Neuron (in vitro differentiated cells): ENCODE data around the gene ACP7.
"Not testable (repeated sequence)": the region's sequence is repeated elsewhere in the genome, so short reads cannot be mapped to it uniquely, and the experiment has no call there.

Experiments used
- H2AFZ ChIP-seq: one replicate; pipeline ENCODE4 v1.6.1; 2013; ENCODE audit warnings: low read depth, mild to moderate bottlenecking, inconsistent platforms, low read length, moderate library complexity
- H3K27me3 ChIP-seq: one replicate; pipeline ENCODE4 v1.6.1; 2013; ENCODE audit warnings: low read length; ENCODE audit not compliant: insufficient read depth
- H3K36me3 ChIP-seq: one replicate; pipeline ENCODE4 v1.6.1; 2013; ENCODE audit warnings: low read length; ENCODE audit not compliant: insufficient read depth
- H3K4me1 ChIP-seq: one replicate; pipeline ENCODE4 v1.6.1; 2013; ENCODE audit warnings: low read length; ENCODE audit not compliant: insufficient read depth
- H3K4me3 ChIP-seq: 2 replicates; pipeline ENCODE4 v1.5.1; 2013; ENCODE audit warnings: mild to moderate bottlenecking, low read length, moderate library complexity
- H3K9me3 ChIP-seq: one replicate; pipeline ENCODE4 v1.6.1; 2013; ENCODE audit warnings: low read length

Gene ACP7

GRCh38 chr19:39083599-39083982, 577 bp upstream of the ACP7 start:
- Histone ChIP-seq H3K27me3 (peaks cover 46% of the 10 kb centered on the region), H2AFZ (no peak overlapping the region), H3K4me3 (no peak overlapping the region), H3K9me3 (no peaks in the 10 kb centered on the region), H3K36me3 (no peaks in the 10 kb centered on the region), H3K4me1 (no peaks in the 10 kb centered on the region)

- Histone ChIP-seq H3K27me3 (peaks cover 46% of the 10 kb centered on the region), H3K4me3 (no peak overlapping the region)
Observed at GRCh38 chr19:39084732-39085080, 538 bp downstream of the ACP7 start.

GRCh38 chr19:39085392-39085791, 1.2 kb downstream of the ACP7 start:
- peaks cover 46% of the 10 kb centered on the region for H3K27me3 ChIP-seq
- H3K4me1 ChIP-seq = no peaks in the 10 kb centered on the region
- H3K9me3 ChIP-seq = no peaks in the 10 kb centered on the region
- no peak overlapping the region for H2AFZ ChIP-seq
- H3K4me3 ChIP-seq = no peak overlapping the region
- H3K36me3 ChIP-seq = no peaks in the 10 kb centered on the region

More at GRCh38 chr19:39084732-39085080, 538 bp downstream of the ACP7 start:
- Histone ChIP-seq H3K4me1 (no peaks in the 10 kb centered on the region), H2AFZ (no peak overlapping the region), H3K9me3 (no peaks in the 10 kb centered on the region), H3K36me3 (no peaks in the 10 kb centered on the region)

GRCh38 chr19:39086386-39086785, 2.2 kb downstream of the ACP7 start:
- H3K4me1 ChIP-seq = no peaks in the 10 kb centered on the region
- H2AFZ ChIP-seq = no peak overlapping the region
- H3K4me3 ChIP-seq = no peak overlapping the region
- peaks cover 45% of the 10 kb centered on the region for H3K27me3 ChIP-seq
- H3K9me3 ChIP-seq = no peaks in the 10 kb centered on the region
- H3K36me3 ChIP-seq = no peaks in the 10 kb centered on the region

GRCh38 chr19:39087907-39088686, 3.9 kb downstream of the ACP7 start:
- H3K4me3 ChIP-seq = no peak overlapping the region
- peaks cover 34% of the 10 kb centered on the region for H3K27me3 ChIP-seq
- no peak overlapping the region for H2AFZ ChIP-seq
- H3K4me1 ChIP-seq = no peaks in the 10 kb centered on the region
- no peaks in the 10 kb centered on the region for H3K36me3 ChIP-seq
- H3K9me3 ChIP-seq = no peaks in the 10 kb centered on the region

GRCh38 chr19:39090016-39090415, 5.8 kb downstream of the ACP7 start:
- not testable (repeated sequence) for H3K9me3 ChIP-seq, H3K4me3 ChIP-seq, H3K4me1 ChIP-seq, H2AFZ ChIP-seq, H3K36me3 ChIP-seq
- peaks cover 16% of the 10 kb centered on the region for H3K27me3 ChIP-seq

GRCh38 chr19:39090881-39091280, 6.7 kb downstream of the ACP7 start:
- no peaks in the 10 kb centered on the region for H3K36me3 ChIP-seq
- no peaks in the 10 kb centered on the region for H3K9me3 ChIP-seq
- no peaks in the 10 kb centered on the region for H3K4me1 ChIP-seq
- H2AFZ ChIP-seq = no peak overlapping the region
- peaks cover 8% of the 10 kb centered on the region for H3K27me3 ChIP-seq
- H3K4me3 ChIP-seq = no peak overlapping the region

- H2AFZ ChIP-seq, H3K4me1 ChIP-seq, H3K36me3 ChIP-seq, H3K27me3 ChIP-seq, H3K9me3 ChIP-seq, H3K4me3 ChIP-seq: not testable (repeated sequence)
Observed at GRCh38 chr19:39095799-39096540, 11.8 kb downstream of the ACP7 start.

- no peaks in the 10 kb centered on the region for H3K27me3 ChIP-seq
- H3K4me1 ChIP-seq = no peaks in the 10 kb centered on the region
- no peaks in the 10 kb centered on the region for H3K36me3 ChIP-seq
- H2AFZ ChIP-seq = no peak overlapping the region
- H3K4me3 ChIP-seq = no peak overlapping the region
- H3K9me3 ChIP-seq = no peaks in the 10 kb centered on the region
Observed at GRCh38 chr19:39097299-39097698, 13.1 kb downstream of the ACP7 start.

- no peak overlapping the region for H2AFZ ChIP-seq
- no peaks in the 10 kb centered on the region for H3K9me3 ChIP-seq
- H3K4me3 ChIP-seq = no peak overlapping the region
- no peaks in the 10 kb centered on the region for H3K27me3 ChIP-seq
- no peaks in the 10 kb centered on the region for H3K4me1 ChIP-seq
- no peaks in the 10 kb centered on the region for H3K36me3 ChIP-seq
Observed at GRCh38 chr19:39097721-39098120, 13.6 kb downstream of the ACP7 start.

- Histone ChIP-seq H3K9me3 (no peaks in the 10 kb centered on the region), H3K4me3 (no peak overlapping the region), H3K36me3 (no peaks in the 10 kb centered on the region)
Observed at GRCh38 chr19:39098365-39099269, 14.4 kb downstream of the ACP7 start.

GRCh38 chr19:39099341-39099740, 15.2 kb downstream of the ACP7 start:
- no peaks in the 10 kb centered on the region for H3K27me3 ChIP-seq
- H3K4me1 ChIP-seq = no peaks in the 10 kb centered on the region
- H3K36me3 ChIP-seq = no peaks in the 10 kb centered on the region
- H2AFZ ChIP-seq = no peak overlapping the region
- H3K9me3 ChIP-seq = no peaks in the 10 kb centered on the region
- H3K4me3 ChIP-seq = no peak overlapping the region

More at GRCh38 chr19:39098365-39099269, 14.4 kb downstream of the ACP7 start:
- Histone ChIP-seq H3K4me1 (no peaks in the 10 kb centered on the region), H2AFZ (no peak overlapping the region), H3K27me3 (no peaks in the 10 kb centered on the region)
